NCI-H146 (cell line): ENCODE results near the gene SPATA12.

Source experiments
- DNase-seq: peaks from one replicate; lab custom pipeline; 2025; lab: John Stamatoyannopoulos, UW

Gene SPATA12

DNA sequence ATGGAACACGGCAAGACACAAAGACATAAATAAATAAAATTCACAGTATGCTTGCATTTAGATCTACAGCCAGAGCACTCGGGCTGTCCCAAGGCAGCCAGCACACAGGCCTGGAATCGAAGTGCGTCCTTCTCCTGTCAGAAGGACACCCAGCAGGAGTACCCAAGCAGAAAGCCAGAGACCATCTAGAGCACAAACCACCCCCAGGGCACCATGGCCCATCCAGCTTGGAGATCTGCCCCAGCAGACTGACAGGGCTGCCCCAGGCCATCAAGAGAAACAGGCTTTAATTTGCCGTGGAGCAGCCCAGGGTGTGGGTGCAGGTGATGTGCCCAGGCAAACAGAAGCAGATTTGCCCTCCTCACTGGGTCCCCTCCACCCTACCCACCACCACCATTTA is 7.8 kb upstream of the SPATA12 start:
- no peak for DNase-seq

GRCh38 chr3:57053122-57053521 is 7.3 kb upstream of the SPATA12 start:
- DNase-seq, result no peak

DNA sequence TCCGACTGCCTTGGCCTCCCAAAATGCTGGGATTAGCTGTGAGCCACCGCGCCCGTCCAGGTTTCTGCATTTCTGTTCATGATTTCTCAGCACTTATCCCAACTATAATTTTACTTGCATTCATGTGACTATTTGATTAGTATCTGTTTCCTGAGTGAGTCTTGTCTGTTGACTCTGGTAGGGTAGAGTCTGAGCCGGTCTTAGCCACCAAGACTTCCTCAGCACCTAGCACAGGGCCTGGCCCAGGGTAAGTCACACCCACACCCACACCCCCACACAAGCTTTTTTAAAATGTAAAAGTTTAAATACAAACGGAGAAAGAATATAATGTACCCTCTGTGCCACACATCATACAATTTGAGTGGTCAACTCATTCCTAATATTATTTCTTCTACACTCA is 3.1 kb upstream of the SPATA12 start:
- DNase-seq, result no peak

DNA sequence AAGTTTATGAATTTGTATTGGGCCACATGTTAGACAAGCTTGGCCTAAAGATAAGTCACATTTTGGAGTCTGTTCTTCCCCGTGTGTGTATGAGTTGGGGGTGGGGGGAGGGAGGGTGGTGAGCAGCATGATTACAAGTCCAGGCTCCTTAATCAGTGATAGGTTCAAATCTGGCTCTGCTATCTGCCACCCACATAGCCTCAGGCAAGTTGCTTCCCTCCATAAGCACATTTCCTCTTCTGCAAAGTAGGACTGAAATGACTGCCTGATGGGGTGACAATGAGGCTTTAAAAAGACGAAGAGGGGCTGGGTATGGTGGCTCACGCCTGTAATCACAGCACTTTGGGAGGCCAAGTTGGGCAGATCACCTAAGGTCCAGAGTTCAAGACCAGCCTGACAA is 1.1 kb upstream of the SPATA12 start:
- DNase-seq, result no peak

DNA sequence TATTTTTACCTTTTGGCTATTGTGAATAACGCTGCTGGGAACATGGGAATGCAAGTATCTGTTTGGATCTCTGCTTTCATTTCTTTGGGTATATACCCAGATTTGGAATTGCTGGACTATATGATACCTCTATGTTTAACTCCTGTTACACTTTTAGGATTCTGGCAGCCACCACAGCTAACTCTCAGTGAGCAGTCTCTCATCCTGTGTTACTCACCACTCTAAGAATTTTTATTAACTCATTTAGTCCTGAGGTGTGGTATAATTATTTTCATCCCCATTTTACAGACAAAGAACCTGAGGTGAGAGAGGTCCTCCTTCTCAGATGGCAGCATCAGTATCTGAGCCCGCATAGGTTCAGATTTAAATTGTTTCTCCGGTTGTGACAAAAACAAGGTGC is 1.1 kb downstream of the SPATA12 start:
- DNase-seq, result no peak

- DNase-seq, result no peak
Measured at GRCh38 chr3:57062101-57062631, 1.7 kb downstream of the SPATA12 start.

DNA sequence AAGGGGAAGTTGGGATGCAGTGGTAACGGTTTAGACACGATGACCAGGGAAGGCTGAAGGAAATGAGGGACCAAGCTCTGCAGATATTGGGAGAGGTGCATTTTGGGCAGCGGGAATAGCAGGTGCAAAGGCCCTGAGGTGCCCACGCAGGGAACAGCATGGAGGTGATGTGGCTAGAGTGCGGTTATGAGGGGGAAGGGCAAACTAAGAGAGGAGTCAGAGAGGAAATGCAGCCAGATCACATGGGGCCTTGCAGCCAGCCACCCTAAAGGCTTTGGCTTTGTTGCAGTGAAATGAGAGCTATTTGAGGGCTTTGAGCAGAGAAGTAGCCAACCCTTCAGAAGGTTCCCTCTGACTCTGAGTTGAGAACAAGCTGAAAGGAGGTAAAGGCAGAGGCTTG is 2.6 kb downstream of the SPATA12 start:
- DNase-seq, result no peak

GRCh38 chr3:57064001-57064400 is 3.5 kb downstream of the SPATA12 start:
- DNase-seq, result no peak

- no peak for DNase-seq
Measured at GRCh38 chr3:57064572-57064971, 4.1 kb downstream of the SPATA12 start.

DNA sequence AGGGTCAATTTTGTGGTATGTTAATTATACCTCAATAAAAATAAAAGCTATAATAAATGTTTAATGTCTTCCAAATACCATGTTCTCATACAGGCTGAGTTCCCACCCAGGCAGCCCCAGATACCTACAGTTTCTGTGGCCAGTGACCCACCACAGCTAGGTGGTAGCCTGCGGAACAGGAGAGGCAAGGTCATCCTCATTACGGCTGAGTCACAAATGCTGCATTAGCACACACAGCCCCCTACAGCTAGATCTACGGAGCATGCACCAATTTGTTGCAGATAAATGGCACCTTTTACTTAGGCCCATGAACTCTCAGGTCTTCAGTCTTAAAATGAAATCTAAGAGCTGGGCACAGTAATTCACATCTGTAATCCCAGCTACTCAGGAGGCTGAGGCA is 5.1 kb downstream of the SPATA12 start:
- DNase-seq, result no peak

DNA sequence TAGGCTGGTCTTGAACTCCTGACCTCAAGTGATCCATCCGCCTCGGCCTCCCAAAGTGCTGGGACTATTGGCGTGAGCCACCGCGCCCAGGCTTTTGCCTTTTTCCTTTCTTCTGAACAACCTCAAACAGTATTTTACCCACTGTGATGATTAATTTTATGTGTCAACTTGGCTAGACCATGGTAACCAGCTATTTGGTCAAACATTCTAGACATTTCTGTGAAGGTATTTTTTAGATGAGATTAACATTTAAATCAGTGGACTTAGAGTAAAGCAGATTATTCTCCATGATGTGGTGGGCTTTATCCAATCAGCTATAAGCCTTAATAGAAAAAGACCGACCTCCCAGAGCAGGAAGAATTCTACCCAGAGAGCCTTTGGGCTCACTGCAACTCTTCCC is 6.0 kb downstream of the SPATA12 start:
- DNase-seq, result no peak

DNA sequence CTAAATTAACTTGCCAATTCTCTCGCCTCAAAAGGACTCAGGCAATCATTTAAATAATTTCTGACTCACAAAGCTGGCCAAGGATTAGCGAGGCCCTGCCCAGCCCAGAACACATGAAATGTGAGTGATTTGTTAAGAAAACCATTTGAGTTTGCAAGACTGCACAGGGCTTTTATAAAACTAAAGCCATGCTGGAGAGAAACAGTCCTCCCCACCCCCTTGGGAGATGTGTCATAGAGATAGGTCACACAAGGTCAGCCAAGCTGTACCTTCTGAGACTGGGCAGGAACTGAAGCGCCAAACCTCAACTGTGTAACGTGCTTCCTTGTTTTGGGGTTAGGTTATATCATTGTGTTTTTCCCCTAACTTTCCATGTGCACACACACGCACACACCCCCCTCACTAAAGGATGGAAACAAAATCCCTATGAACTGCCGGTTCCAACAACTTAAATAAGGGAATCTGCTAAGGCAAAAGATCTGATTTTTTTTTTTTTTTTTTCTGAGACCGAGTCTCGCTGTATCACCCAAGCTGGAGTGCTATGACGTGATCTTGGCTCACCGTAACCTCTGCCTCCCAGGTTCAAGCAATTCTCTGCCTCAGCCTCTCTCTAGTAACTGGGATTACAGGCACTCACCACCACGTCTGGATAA is 8.1 kb downstream of the SPATA12 start:
- no peak for DNase-seq

GRCh38 chr3:57069503-57069902 is 9.0 kb downstream of the SPATA12 start:
- DNase-seq, result no peak

DNA sequence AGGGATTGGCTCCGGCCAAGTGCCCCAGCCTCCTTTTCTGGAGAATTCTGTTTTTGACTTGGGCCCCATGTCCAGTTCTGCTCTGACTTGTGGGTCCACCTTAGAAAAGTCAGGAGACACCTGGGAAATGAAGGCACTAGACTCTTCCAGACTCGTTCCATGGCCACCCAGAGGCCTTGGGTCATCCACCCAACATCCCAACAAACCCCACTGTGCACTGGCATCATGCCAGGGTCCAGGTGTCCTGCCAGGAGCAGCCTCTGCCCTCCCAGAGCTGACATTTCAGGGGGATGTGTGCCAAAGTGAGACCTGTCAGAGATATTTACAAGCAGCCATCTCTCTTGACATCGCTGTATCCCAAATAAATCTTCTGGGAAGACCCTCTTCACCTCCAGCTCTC is 13.2 kb downstream of the SPATA12 start:
- DNase-seq, result peak; percentile 4

- no peak for DNase-seq
Measured at GRCh38 chr3:57074135-57074534, 13.7 kb downstream of the SPATA12 start.

DNA sequence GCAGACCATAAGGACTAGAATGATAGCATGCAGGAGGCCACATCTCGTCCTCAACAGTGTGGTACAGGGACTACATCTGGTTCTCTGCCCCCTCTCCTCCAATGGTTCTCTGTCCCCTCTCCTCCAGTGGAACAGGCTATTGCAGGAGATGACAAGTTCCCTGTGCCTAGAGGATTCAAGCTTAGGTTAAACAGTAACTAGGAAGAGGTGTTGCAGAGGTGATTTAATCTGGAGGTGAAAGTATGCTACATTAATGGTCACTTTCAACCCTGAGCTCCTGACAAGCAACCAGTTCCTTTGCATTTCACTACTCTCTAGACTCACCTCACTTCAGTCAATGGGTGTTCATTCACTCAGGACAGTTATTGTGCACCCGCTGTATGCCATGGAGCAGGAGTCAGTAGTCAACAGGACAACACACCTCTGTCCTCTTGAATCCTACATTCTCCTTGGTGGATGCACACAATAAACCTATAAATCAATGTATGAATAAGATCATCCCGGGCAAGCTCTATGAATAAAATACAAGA is 16.0 kb downstream of the SPATA12 start:
- no peak for DNase-seq

GRCh38 chr3:57077630-57078343 is 17.3 kb downstream of the SPATA12 start:
- DNase-seq, result no peak

DNA sequence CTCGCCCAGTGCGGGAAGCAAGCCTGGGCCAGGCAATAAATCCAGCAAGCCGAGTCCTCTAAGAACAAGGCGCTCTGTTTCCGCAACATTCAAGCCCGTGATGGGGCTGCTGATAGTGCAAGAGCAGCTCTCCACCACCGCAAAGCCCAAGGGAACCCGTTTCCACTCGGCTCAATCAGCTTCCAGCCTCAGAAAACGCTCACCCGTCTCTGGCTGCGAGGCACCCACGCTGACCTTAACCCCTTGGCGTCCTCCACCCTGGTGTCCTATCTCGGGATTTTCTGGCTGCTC is 17.8 kb downstream of the SPATA12 start:
- DNase-seq, result peak; percentile 5

DNA sequence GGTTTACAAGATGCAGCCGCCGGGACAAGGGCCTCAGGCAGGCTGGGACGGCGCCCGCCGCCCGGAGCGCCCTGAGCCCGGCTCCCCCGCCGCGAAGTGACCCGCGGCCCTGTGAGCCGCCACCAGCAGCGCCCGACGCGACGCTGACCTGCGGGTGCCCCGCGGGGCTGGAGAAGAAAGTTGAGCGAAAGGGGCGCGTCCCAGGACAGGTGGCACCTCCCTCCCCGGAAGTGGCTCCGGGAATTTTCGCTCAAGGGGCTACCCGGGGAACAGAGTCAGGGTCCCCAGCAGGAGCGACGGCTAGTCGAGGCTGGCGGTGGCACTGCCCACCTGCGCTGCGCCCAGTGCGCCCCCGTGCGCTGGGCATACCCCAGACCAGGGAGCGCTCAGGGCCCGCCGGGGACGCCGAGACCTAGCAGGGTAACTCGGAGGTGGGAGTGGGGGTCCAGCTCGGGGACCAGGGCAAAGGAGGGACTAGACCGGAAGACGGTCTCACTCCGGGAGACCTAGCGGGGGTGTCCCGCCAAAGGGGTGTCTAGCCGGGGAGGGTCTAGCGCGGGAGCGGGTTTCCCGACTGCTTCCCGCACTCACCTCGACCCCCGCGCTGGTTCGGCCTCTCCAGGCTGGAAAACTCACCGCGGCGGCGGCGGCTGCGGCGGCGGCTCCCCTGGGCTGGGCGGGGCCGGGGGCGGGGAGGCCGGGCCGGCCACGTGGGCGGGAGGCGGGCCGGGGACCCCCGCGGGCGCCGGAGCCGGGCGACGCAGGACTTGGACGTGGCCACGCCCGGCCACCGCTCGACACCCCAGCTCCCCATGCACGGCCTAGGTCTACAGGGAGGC is 18.4 kb downstream of the SPATA12 start:
- DNase-seq, result peak; percentile 69

- peak; percentile 39 for DNase-seq
Measured at GRCh38 chr3:57079474-57079831, 19.0 kb downstream of the SPATA12 start.

- peak; percentile 71 for DNase-seq
Measured at GRCh38 chr3:57080171-57080570, 19.7 kb downstream of the SPATA12 start.

DNA sequence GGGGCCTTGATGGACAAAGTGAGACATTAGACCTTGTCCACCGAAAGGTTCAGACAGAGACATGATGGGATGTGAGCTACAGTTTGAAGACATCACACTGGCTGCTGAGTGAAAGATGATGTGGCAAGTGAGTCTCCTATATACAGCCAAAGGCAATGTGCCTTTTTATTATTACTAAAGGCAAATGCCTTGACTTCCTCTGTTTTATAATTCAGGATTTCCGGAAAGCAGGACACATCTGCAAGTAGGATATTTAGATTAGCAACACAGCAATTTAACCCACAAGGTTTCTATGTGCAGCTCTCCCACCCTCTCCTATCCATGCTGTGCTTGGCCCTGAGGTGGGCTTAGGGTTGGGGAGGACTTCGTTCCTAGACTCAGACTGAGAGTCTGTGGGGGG is 20.7 kb downstream of the SPATA12 start:
- DNase-seq, result no peak

GRCh38 chr3:57082481-57082880 is 22.0 kb downstream of the SPATA12 start:
- no peak for DNase-seq
